Keratinocyte (primary cell): Measurements from ENCODE around the gene SDC3.

ENCODE experiments used
- CTCF ChIP-seq, 3 experiments: IDR thresholded peaks in 1 of 3; conservative IDR thresholded peaks in 1 of 3; optimal IDR thresholded peaks in 1 of 3; 2 replicates in 2 of 3; 3 replicates in 1 of 3; pipeline versions ENCODE3 to v1.5.1; 2011; ENCODE audit warnings: low read length in 3 of 3, mild to moderate bottlenecking in 3 of 3, moderate library complexity in 2 of 3, control low read depth in 1 of 3, inconsistent platforms in 1 of 3; ENCODE audit not compliant: insufficient read depth in 2 of 3; ENCODE audit errors: extremely low read depth in 1 of 3
- EZH2 ChIP-seq: IDR thresholded peaks from one replicate; pipeline ENCODE4 v1.6.1; 2012; ENCODE audit warnings: inconsistent platforms, mild to moderate bottlenecking, low read length, moderate library complexity

DNA sequence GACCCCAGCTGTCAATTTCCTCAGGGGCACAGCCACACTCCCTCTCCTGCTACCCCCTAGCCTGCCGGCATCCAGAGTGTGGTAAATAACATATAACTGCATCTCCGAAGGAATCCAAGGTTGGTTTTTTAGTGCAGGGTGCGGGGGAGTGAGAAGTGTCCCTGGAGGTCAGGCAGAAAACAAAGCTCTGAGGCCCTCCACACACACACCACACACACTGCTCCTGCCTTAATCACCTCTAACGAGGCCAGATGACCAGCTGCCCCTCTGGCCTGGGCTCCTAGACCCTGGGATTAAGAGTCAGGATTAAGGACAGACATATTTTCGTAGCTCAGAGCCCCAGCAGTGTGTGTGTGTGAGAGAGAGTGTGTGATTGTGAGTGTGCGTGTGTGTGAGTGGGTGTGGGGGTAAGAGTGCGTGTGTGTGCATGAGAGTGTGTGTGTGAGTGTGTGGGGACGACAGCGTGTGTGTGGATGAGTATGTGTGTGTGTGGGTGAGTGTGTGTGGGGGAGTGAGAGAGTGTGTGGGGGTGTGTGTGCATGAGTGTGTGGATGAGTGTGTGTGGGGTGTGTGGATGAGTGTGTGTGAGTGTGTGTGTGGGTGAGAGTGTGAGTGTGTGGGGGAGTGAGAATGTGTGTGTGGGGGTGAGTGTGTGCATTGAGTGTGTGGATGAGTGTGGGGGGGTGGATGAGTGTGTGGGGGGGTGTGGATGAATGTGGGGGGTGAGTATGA, 14.6 kb downstream of the SDC3 start:
- TF ChIP-seq CTCF (optimal IDR thresholded peaks at IDR 0.05 in 1 of 3, IDR thresholded peaks at IDR 0.05 in 1 of 3, conservative IDR thresholded peaks at IDR 0.05 in 1 of 3; ENCODE audit: extremely low read depth in 1 of 3, insufficient read depth in 2 of 3, low read length in 3 of 3) = no peak
- no peak for TF ChIP-seq EZH2
